ENCODE results near the gene SLC4A1.

The SLC4A1 gene

GRCh38 chr17:44210342-44211192 lies 57.4 kb downstream of the SLC4A1 start:
- TF ChIP-seq CTCF (IDR thresholded peaks at IDR 0.05; ENCODE audit: low read depth, low read length) = peak; percentile 98
- no peak overlapping the region for H3K4me3 ChIP-seq (ENCODE audit: low read depth, low read length)

GRCh38 chr17:44209786-44210341 lies 58.1 kb downstream of the SLC4A1 start:
- H3K4me3 ChIP-seq (ENCODE audit: low read depth, low read length) = no peak overlapping the region
- TF ChIP-seq CTCF (IDR thresholded peaks at IDR 0.05; ENCODE audit: low read depth, low read length) = no peak

GRCh38 chr17:44207743-44208142 lies 60.2 kb downstream of the SLC4A1 start:
- H3K4me3 ChIP-seq (ENCODE audit: low read depth, low read length) = no peak overlapping the region
- TF ChIP-seq CTCF (IDR thresholded peaks at IDR 0.05; ENCODE audit: low read depth, low read length) = no peak

- no peak overlapping the region for H3K4me3 ChIP-seq (ENCODE audit: low read depth, low read length)
- TF ChIP-seq CTCF (IDR thresholded peaks at IDR 0.05; ENCODE audit: low read depth, low read length) = no peak
Measured at GRCh38 chr17:44207319-44207718, 60.6 kb downstream of the SLC4A1 start.

GRCh38 chr17:44206825-44207155 lies 61.1 kb downstream of the SLC4A1 start:
- no peak for TF ChIP-seq CTCF (IDR thresholded peaks at IDR 0.05; ENCODE audit: low read depth, low read length)
- H3K4me3 ChIP-seq (ENCODE audit: low read depth, low read length) = no peak overlapping the region

- H3K4me3 ChIP-seq (ENCODE audit: low read depth, low read length) = no peak overlapping the region
- TF ChIP-seq CTCF (IDR thresholded peaks at IDR 0.05; ENCODE audit: low read depth, low read length) = no peak
Measured at GRCh38 chr17:44205962-44206824, 61.7 kb downstream of the SLC4A1 start.

Measured in WI38 (cell line).